HepG2 (cell line): ENCODE measurements around the gene CCNL1. TPM values are rescaled to one million over a fixed set of nuclear protein-coding genes. Genes with fewer than 3 reads are reported as not detected.

Experiments
- AGO2 ChIP-seq: fragments of 200-400 bp; formaldehyde crosslinking; optimal IDR thresholded peaks from 2 replicates; pipeline ENCODE3; 2017; ENCODE audit warnings: mild to moderate bottlenecking, low read depth, low read length, moderate library complexity
- BCL3 ChIP-seq: sonication (generic); formaldehyde crosslinking; IDR thresholded peaks from 2 replicates; pipeline ENCODE4 v1.5.1; 2020; ENCODE audit warnings: mild to moderate bottlenecking, missing genetic modification reagents, moderate library complexity
- BHLHE40 ChIP-seq: IDR thresholded peaks from 2 replicates; pipeline ENCODE4 v1.6.1; 2011; ENCODE audit warnings: low read length, improper control_type of control experiment
- CHD2 ChIP-seq: IDR thresholded peaks from 2 replicates; pipeline ENCODE4 v1.6.1; 2011; ENCODE audit warnings: low read depth, low read length, improper control_type of control experiment
- FOSL1 ChIP-seq: sonication (generic); formaldehyde crosslinking; IDR thresholded peaks from 2 replicates; pipeline ENCODE4 v1.9.0; 2021; ENCODE audit warnings: missing genetic modification reagents, borderline replicate concordance
- JUND ChIP-seq: sonication (generic); formaldehyde crosslinking; IDR thresholded peaks from 2 replicates; pipeline ENCODE4 v1.8.0; 2022; ENCODE audit warnings: mild to moderate bottlenecking, missing genetic modification reagents
- KDM3A ChIP-seq: IDR thresholded peaks from 2 replicates; pipeline ENCODE4 v1.6.1; 2018; ENCODE audit warnings: low read depth, missing compliant biosample characterization
- KDM5B ChIP-seq: sonication (generic); formaldehyde crosslinking; IDR thresholded peaks from 2 replicates; pipeline ENCODE4 v1.4.0; 2020; ENCODE audit warnings: missing genetic modification reagents, mild to moderate bottlenecking, borderline replicate concordance
- LRRFIP1 ChIP-seq: sonication (generic); formaldehyde crosslinking; conservative IDR thresholded peaks from 2 replicates; pipeline ENCODE4 v1.4.0; 2020; ENCODE audit warnings: missing genetic modification reagents
- POGK ChIP-seq: sonication (generic); formaldehyde crosslinking; conservative IDR thresholded peaks from 2 replicates; pipeline ENCODE4 v1.8.0; 2022; ENCODE audit warnings: mild to moderate bottlenecking, moderate library complexity, missing genetic modification reagents
- RFXAP ChIP-seq: sonication (generic); formaldehyde crosslinking; IDR thresholded peaks from 2 replicates; pipeline ENCODE4 v1.4.0; 2020; ENCODE audit warnings: missing genetic modification reagents, borderline replicate concordance
- STAT5B ChIP-seq: sonication (generic); formaldehyde crosslinking; IDR thresholded peaks from 2 replicates; pipeline ENCODE4 v1.4.0; 2020; ENCODE audit warnings: missing genetic modification reagents
- WIZ ChIP-seq: sonication (generic); formaldehyde crosslinking; IDR thresholded peaks from 2 replicates; pipeline ENCODE4 v1.5.1; 2020; ENCODE audit warnings: mild to moderate bottlenecking, missing genetic modification reagents
- ZBTB39 ChIP-seq: sonication (generic); formaldehyde crosslinking; IDR thresholded peaks from 2 replicates; pipeline ENCODE4 v1.5.0; 2020; ENCODE audit warnings: missing genetic modification reagents
- ZFP36 ChIP-seq: fragments of 150-350 bp; IDR thresholded peaks from 2 replicates; pipeline ENCODE4 v1.6.1; 2018; ENCODE audit warnings: borderline replicate concordance, low read length, low read depth; ENCODE audit not compliant: partially characterized antibody
- ZNF670 ChIP-seq: sonication (generic); formaldehyde crosslinking; IDR thresholded peaks from 2 replicates; pipeline ENCODE4 v1.8.0; 2022; ENCODE audit warnings: mild to moderate bottlenecking, missing genetic modification reagents, borderline replicate concordance
- ZNF724P ChIP-seq: sonication (generic); formaldehyde crosslinking; IDR thresholded peaks from 2 replicates; pipeline ENCODE4 v1.8.0; 2022; ENCODE audit warnings: missing genetic modification reagents, borderline replicate concordance
- polyA plus RNA-seq, 8 experiments: library from polyadenylated mRNA; depleted of rRNA in 3 of 8; stranded (reverse) in 7 of 8; unstranded in 1 of 8; fragments of >200 nt; fragmentation: Illumina TruSeq in 4 of 8; extraction: Trizol in 4 of 8; gene quantifications; 2 replicates each; pipeline versions ENCODE4 v1.2.1 to v1.2.3, GENCODE V29; 2011 to 2016; ENCODE audit warnings: low read depth in 4 of 8, missing spikeins in 1 of 8, mixed read lengths in 1 of 8; ENCODE audit not compliant: insufficient read depth in 1 of 8
- total RNA-seq, 5 experiments: library from RNA; depleted of rRNA; stranded (reverse); fragments of >200 nt; fragmentation: Illumina TruSeq; extraction: Trizol; gene quantifications; 2 replicates each; pipeline ENCODE4 v1.2.3, GENCODE V29; 2016; ENCODE audit warnings: low read depth in 1 of 5

The CCNL1 gene
- total and polyA plus RNA-seq, 2 of the 13 experiments (the other 11 are each of a cell fraction or from before 2014, with no cell fraction given), result 151 to 303 TPM

- TF ChIP-seq JUND (CRISPR knock-in tag) (peak; percentile 86), KDM3A (CRISPR knock-in tag) (peak; percentile 86), KDM5B (CRISPR knock-in tag) (peak; percentile 100), ZNF724P (CRISPR knock-in tag) (peak; percentile 85; the same call in 1 of the 2 replicates), STAT5B (CRISPR knock-in tag) (peak; percentile 69; the same call in 1 of the 2 replicates), ZBTB39 (CRISPR knock-in tag) (peak; percentile 77), ZFP36 (no peak), ZNF670 (CRISPR knock-in tag) (peak; percentile 97), BHLHE40 (peak; percentile 49; the same call in 1 of the 2 replicates), RFXAP (CRISPR knock-in tag) (peak; percentile 94), WIZ (CRISPR knock-in tag) (peak; percentile 81; the same call in 1 of the 2 replicates), FOSL1 (CRISPR knock-in tag) (0 out of 2 replicates have a peak, but pooled peaks have one; percentile 29), POGK (CRISPR knock-in tag) (peak; percentile 98), CHD2 (no peak), AGO2 (peak; percentile 56), LRRFIP1 (CRISPR knock-in tag) (no peak), BCL3 (CRISPR knock-in tag) (peak; percentile 96)
Measured at GRCh38 chr3:157120071-157120892, 39.7 kb downstream of the CCNL1 start (continued).
